ENCODE results near the gene USP48.

GRCh38 chr1:21750841-21751240 lies 32.1 kb downstream of the USP48 start:
- TF ChIP-seq CTCF (conservative IDR thresholded peaks at IDR 0.05 in 1 of 2, IDR thresholded peaks at IDR 0.05 in 1 of 2; ENCODE audit: low read depth in 1 of 2, low read length in 2 of 2) (no peak), EZH2 (IDR thresholded peaks at IDR 0.05; ENCODE audit: low read length, missing control alignments) (no peak)
